NCI-H82 (cell line): Measurements from ENCODE around the gene DGKH.

Source experiments
- DNase-seq: peaks from one replicate; lab custom pipeline; 2025; lab: John Stamatoyannopoulos, UW

The DGKH gene

GRCh38 chr13:42039946-42040729 is 8.3 kb upstream of the DGKH start:
- peak; percentile 89 for DNase-seq

GRCh38 chr13:42040730-42041010 is 7.8 kb upstream of the DGKH start:
- no peak for DNase-seq

- peak; percentile 70 for DNase-seq
These were observed 7.3 kb upstream of the DGKH start for GRCh38 chr13:42041011-42041683.

GRCh38 chr13:42041684-42042035 is 6.8 kb upstream of the DGKH start:
- peak; percentile 58 for DNase-seq

- DNase-seq, result no peak
These were observed 4.8 kb upstream of the DGKH start for GRCh38 chr13:42043676-42044075.

GRCh38 chr13:42046448-42046847 is 2.0 kb upstream of the DGKH start:
- DNase-seq, result no peak

- DNase-seq, result peak; percentile 75
These were observed 697 bp upstream of the DGKH start for GRCh38 chr13:42047561-42048341.

- DNase-seq, result peak; percentile 77
These were observed 421 bp downstream of the DGKH start for GRCh38 chr13:42048684-42049453.

- no peak for DNase-seq
These were observed 986 bp downstream of the DGKH start for GRCh38 chr13:42049454-42049813.

GRCh38 chr13:42054798-42055499 is 6.5 kb downstream of the DGKH start:
- no peak for DNase-seq

- DNase-seq, result no peak
These were observed 7.1 kb downstream of the DGKH start for GRCh38 chr13:42055500-42056085.

GRCh38 chr13:42056146-42056545 is 7.7 kb downstream of the DGKH start:
- no peak for DNase-seq

GRCh38 chr13:42056583-42056982 is 8.1 kb downstream of the DGKH start:
- no peak for DNase-seq

GRCh38 chr13:42057918-42058530 is 9.6 kb downstream of the DGKH start:
- DNase-seq, result no peak

GRCh38 chr13:42061943-42062342 is 13.5 kb downstream of the DGKH start:
- DNase-seq, result no peak

- DNase-seq, result no peak
These were observed 14.7 kb downstream of the DGKH start for GRCh38 chr13:42063105-42063504.

GRCh38 chr13:42064259-42064658 is 15.8 kb downstream of the DGKH start:
- no peak for DNase-seq

- no peak for DNase-seq
These were observed 16.5 kb downstream of the DGKH start for GRCh38 chr13:42064966-42065365.

- DNase-seq, result no peak
These were observed 17.0 kb downstream of the DGKH start for GRCh38 chr13:42065414-42065813.

GRCh38 chr13:42066542-42066941 is 18.1 kb downstream of the DGKH start:
- DNase-seq, result no peak

GRCh38 chr13:42068886-42069285 is 20.4 kb downstream of the DGKH start:
- no peak for DNase-seq
